Tibial artery (tissue), 4 donors: Measurements from ENCODE around the gene SLIT3.

Experiments used
- DNase-seq, 2 donors: peaks; one replicate each; pipeline ENCODE4 v3.0.0-alpha.2; 2019
- H3K27ac ChIP-seq, 2 donors: fragments of 200-600 bp; sonication (generic) in 1 of 2; 1 replicate in 1 of 2; 2 replicates in 1 of 2; pipeline ENCODE4 v1.5.1; 2018 to 2019; ENCODE audit warnings: mild to moderate bottlenecking in 1 of 2
- H3K27me3 ChIP-seq, 2 donors: fragments of 200-600 bp; sonication (generic) in 1 of 2; one replicate each; pipeline versions ENCODE4 v1.5.1 to v1.6.0; 2016 to 2019
- H3K36me3 ChIP-seq, 3 donors: fragments of 200-600 bp; sonication (generic) in 2 of 3; one replicate each; pipeline ENCODE4 v1.5.1; 2016 to 2019; ENCODE audit warnings: mild to moderate bottlenecking in 2 of 3
- H3K4me1 ChIP-seq, 4 donors: fragments of 200-600 bp; sonication (generic) in 2 of 4; 1 replicate in 3 of 4; 2 replicates in 1 of 4; pipeline ENCODE4 v1.5.1; 2016 to 2019
- H3K4me3 ChIP-seq, 2 donors: fragments of 200-600 bp; sonication (generic) in 1 of 2; 1 replicate in 1 of 2; 2 replicates in 1 of 2; pipeline ENCODE4 v1.5.1; 2018 to 2019; ENCODE audit warnings: mild to moderate bottlenecking in 2 of 2
- H3K9me3 ChIP-seq, 3 donors: fragments of 200-600 bp; sonication (generic) in 1 of 3; one replicate each; pipeline ENCODE4 v1.5.1; 2016 to 2019
- CTCF ChIP-seq, 2 experiments: fragments of 200-600 bp in 1 of 2; fragments of 450-650 bp in 1 of 2; IDR thresholded peaks; one replicate each; pipeline ENCODE4 v1.5.1; 2017 to 2019; ENCODE audit warnings: antibody characterized with exemption in 2 of 2, mild to moderate bottlenecking in 1 of 2, moderate library complexity in 1 of 2
- intact Hi-C: fragments of 100-400 bp; cut with DNase I; formaldehyde crosslinking; loops from one replicate; pipeline ENCODE4 v1.15.0; 2023; ENCODE audit warnings: low total_unique reads

Gene SLIT3

GRCh38 chr5:169248996-169249395 lies 51.9 kb downstream of the SLIT3 start:
- H3K4me1 ChIP-seq, result peaks cover 0 to 28% (median 10%) of the 10 kb centered on the region in 4 donors
- DNase-seq, result no peak
- TF ChIP-seq CTCF (IDR thresholded peaks at IDR 0.05), result no peak

GRCh38 chr5:169248550-169248949 lies 52.4 kb downstream of the SLIT3 start:
- Histone ChIP-seq H3K4me1 (peaks cover 0 to 30% (median 11%) of the 10 kb centered on the region in 4 donors), H3K27ac (peak overlapping the region in 1 of 2 donors; percentile 6), H3K36me3 (peaks cover 0 to 15% (median 10%) of the 10 kb centered on the region in 3 donors), H3K9me3 (no peaks in the 10 kb centered on the region), H3K27me3 (no peaks in the 10 kb centered on the region), H3K4me3 (no peak overlapping the region)
- no peak for TF ChIP-seq CTCF (IDR thresholded peaks at IDR 0.05)
- intact Hi-C loops, result no loop called here
- DNase-seq, result no peak

More at GRCh38 chr5:169248996-169249395, 51.9 kb downstream of the SLIT3 start:
- no peaks in the 10 kb centered on the region for H3K27me3 ChIP-seq
- peaks cover 0 to 15% (median 10%) of the 10 kb centered on the region in 3 donors for H3K36me3 ChIP-seq
- no peaks in the 10 kb centered on the region for H3K9me3 ChIP-seq
- H3K4me3 ChIP-seq, result no peak overlapping the region
- intact Hi-C loops, result no loop called here
- no peak overlapping the region for H3K27ac ChIP-seq

GRCh38 chr5:169244812-169245211 lies 56.1 kb downstream of the SLIT3 start:
- Histone ChIP-seq H3K27me3 (no peaks in the 10 kb centered on the region), H3K4me1 (peaks cover 0 to 31% (median 12%) of the 10 kb centered on the region in 4 donors), H3K9me3 (no peaks in the 10 kb centered on the region), H3K4me3 (no peak overlapping the region), H3K27ac (no peak overlapping the region), H3K36me3 (peaks cover 0 to 2% (median under 1%) of the 10 kb centered on the region in 3 donors)
- no peak for TF ChIP-seq CTCF (IDR thresholded peaks at IDR 0.05)
- intact Hi-C loops, result no loop called here
- DNase-seq, result no peak

GRCh38 chr5:169243651-169244422 lies 57.1 kb downstream of the SLIT3 start:
- H3K27me3 ChIP-seq, result no peaks in the 10 kb centered on the region
- H3K4me1 ChIP-seq, result peaks cover 0 to 21% (median 6%) of the 10 kb centered on the region in 4 donors
- H3K9me3 ChIP-seq, result no peaks in the 10 kb centered on the region
- no peak overlapping the region for H3K27ac ChIP-seq
- TF ChIP-seq CTCF (IDR thresholded peaks at IDR 0.05), result no peak
- intact Hi-C loops, result no loop called here
- no peak for DNase-seq
- H3K36me3 ChIP-seq, result peaks cover 0 to 3% (median 0%) of the 10 kb centered on the region in 3 donors
- no peak overlapping the region for H3K4me3 ChIP-seq

DNA sequence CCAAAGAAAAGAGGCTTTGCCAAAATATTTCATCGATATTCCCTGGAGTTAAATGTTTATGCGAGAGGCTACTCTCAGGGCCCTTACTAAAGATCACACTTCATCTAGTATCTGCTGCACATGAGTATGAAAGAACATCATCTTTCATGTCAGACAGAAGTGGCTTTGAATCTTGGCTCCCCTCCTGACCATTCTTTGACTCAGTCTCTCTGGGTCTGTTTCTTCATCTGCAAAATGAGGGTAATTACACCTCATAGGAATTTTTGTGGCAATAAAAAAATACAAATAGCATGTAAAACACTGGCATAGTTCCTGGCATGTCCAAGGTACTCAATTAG lies 58.1 kb downstream of the SLIT3 start:
- no peak overlapping the region for H3K4me3 ChIP-seq
- no peak overlapping the region for H3K27ac ChIP-seq
- TF ChIP-seq CTCF (IDR thresholded peaks at IDR 0.05), result no peak
- no peak for DNase-seq
- no peaks in the 10 kb centered on the region for H3K27me3 ChIP-seq
- intact Hi-C loops, result no loop called here
- peaks cover 0 to 17% (median 4%) of the 10 kb centered on the region in 4 donors for H3K4me1 ChIP-seq
- no peaks in the 10 kb centered on the region for H3K9me3 ChIP-seq
- peaks cover 0 to 3% (median 0%) of the 10 kb centered on the region in 3 donors for H3K36me3 ChIP-seq
